Activated gamma-delta T cell treated with anti-CD3 and anti-CD28 coated beads, Interleukin-2, amount 50 U/mL, for 16 hours (primary cell): ENCODE data around the gene RXFP1.
"Not testable (repeated sequence)": the region's sequence is repeated elsewhere in the genome, so short reads cannot be mapped to it uniquely, and the experiment has no call there.

ENCODE experiments used
- DNase-seq: peaks from one replicate; pipeline ENCODE4 v3.0.0-alpha.2; 2020; ENCODE audit warnings: low read depth

The RXFP1 gene

GRCh38 chr4:158617956-158618355, 96.3 kb downstream of the RXFP1 start:
- DNase-seq: no peak

- DNase-seq: no peak
Observed at GRCh38 chr4:158621729-158622128, 100.0 kb downstream of the RXFP1 start.

DNA sequence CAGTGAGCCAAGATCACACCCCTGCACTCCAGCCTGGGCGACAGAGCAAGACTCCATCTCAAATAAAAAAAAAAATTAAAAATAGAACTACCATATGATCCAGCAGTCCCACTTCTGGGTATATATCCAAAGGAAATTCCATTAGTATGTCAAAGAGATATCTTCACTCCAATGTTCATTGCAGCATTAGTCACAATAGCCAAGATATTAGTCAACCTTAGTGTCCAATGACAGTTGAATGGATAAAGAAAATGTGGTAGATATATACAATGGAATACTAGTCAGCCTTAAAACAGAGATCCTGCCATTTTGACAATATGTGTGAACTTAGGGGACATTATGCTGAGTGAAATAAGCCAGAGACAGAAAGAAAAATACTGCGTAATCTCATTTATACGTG, 100.6 kb downstream of the RXFP1 start:
- DNase-seq: no peak

DNA sequence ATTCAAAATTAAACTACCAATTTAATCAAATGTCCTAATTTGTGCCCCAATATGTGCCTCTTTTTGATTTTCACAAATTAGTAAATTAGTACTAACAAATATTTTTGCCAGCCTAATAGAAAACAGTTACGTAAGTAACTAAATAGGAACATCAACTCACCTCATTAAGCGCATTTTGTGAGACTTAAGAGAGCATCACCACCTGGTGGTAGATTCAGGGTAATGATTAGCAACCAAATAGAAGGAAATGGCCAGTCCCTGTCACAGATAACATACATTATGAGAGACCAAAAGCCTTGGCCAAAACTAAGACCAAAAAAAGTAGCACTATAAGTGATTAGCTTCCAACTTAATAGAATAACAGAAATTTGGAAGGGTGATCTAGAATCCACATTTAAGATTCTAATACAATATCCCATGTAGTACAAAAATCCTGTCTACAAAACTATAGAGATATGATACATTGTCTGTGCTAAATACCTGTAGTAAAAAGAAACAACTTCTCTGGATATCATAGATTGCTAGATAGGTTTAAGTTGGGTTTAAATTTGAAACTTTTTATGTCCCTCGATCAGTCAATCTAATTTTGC, 103.3 kb downstream of the RXFP1 start:
- no peak for DNase-seq

GRCh38 chr4:158625544-158625943, 103.9 kb downstream of the RXFP1 start:
- no peak for DNase-seq

- DNase-seq: no peak
Observed at GRCh38 chr4:158630893-158631292, 109.2 kb downstream of the RXFP1 start.

DNA sequence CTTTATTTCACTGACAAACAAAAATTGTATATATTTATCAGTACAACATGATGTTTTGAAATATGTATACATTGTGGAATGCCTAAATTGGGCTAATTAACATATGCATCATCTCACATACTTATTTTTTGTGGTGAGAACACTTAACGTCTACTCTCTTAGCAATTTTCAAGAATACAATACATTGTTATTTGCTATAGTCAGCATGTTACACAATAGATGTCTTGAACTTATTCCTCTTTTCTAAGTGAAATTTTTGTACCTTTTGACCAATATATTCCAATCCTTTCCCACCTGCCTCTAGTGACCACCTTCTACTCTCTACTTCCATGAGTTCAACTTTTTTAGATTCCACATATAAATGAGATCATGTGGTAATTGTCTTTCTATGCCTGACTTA, 114.9 kb downstream of the RXFP1 start:
- no peak for DNase-seq

- DNase-seq: no peak
Observed at GRCh38 chr4:158644356-158644755, 122.7 kb downstream of the RXFP1 start.

DNA sequence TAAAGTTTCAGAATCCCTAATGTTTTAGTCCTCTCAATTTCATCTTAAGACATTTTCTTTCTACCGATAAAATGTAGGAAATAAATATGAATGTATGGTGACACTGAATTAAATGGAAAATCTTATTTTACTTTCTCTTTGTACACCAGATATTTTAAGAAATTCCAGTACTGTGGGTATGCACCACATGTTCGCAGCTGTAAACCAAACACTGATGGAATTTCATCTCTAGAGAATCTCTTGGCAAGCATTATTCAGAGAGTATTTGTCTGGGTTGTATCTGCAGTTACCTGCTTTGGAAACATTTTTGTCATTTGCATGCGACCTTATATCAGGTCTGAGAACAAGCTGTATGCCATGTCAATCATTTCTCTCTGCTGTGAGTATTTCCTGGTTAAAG, 123.1 kb downstream of the RXFP1 start:
- DNase-seq: no peak

DNA sequence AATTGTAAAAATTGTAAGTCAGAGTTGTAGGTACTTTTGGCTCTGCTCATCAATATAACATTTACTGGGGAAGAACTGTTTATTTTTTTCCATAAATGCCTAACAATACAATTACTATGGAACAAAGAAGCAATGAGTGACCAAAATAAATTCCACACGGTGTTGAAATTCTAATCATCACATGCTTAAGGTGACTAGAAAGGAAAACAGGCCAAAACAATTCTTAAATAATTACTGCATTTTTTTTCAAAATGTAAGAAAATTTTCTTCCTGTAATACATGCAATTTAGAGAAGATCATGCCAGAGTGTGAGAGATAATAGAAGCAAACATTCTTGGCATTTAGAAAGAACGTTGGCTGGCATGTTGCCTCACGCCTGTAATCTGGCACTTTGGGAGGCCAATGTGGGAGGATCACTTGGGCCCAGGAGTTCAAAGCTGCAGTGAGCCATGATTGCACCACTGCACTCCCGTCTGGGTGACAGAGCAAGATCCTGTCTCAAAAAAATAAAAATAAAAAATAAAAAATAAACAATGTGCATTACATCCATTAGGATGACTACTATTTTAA, 127.5 kb downstream of the RXFP1 start:
- no peak for DNase-seq

- no peak for DNase-seq
Observed at GRCh38 chr4:158652920-158653319, 131.2 kb downstream of the RXFP1 start.

DNA sequence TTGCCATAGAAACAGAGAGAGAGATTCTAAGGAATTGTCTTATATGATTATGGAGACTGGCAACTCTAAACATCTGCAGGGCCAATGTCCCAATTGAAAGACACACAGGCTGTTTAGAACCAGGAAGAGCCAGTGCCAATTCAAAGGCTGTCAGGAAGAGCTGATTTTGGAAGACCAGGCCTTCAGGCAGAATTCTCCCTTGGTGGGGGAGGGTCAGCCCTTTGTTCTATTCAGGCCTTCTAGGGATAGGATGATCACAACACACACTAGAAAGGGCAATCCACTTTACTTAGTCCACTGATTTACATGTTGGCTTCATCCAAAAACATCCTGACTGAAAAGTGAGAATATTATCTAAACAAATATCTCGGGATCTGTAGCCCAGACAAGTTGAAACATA, 134.8 kb downstream of the RXFP1 start:
- no peak for DNase-seq

DNA sequence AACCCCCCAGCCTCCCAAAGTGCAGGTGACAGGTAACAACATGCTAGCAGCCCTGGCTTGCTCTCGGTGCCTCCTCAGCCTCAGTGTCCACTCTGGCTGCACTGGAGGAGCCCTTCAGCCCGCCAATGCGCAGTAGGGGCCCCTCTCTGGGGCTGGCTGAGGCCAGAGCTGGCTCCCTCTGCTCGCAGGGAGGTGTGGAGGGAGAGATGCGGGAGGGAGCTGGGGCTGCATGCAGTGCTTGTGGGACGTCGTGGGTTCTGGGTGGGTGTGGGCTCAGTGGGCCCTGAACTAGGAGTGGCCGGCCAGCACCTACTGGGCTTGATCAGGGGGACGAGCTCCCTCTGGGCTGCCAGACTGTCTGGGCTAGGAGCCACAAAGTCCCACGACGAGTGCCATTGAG, 135.6 kb downstream of the RXFP1 start:
- DNase-seq: no peak

- DNase-seq: not testable (repeated sequence)
Observed at GRCh38 chr4:158663255-158663654, 141.6 kb downstream of the RXFP1 start.

GRCh38 chr4:158663707-158664625, 142.3 kb downstream of the RXFP1 start:
- DNase-seq: not testable (repeated sequence)

DNA sequence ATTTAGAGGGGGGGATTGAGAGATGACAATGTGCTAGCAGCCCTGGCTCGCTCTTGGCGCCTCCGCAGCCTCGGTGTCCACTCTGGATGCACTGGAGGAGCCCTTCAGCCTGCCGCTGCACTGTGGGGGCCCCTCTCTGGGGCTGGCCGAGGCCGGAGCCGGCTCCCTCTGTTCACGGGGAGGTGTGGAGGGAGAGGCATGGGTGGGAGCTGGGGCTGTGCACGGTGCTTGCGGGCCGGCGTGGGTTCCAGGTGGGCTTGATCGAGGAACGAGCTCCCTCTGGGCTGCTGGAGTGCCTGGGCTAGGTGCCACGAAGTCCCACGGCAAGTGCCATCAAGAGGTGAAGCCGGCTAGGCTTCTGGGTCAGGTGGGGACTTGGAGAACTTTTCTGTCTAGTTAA, 143.1 kb downstream of the RXFP1 start:
- no peak for DNase-seq

GRCh38 chr4:158666892-158667291, 145.2 kb downstream of the RXFP1 start:
- DNase-seq: no peak

- no peak for DNase-seq
Observed at GRCh38 chr4:158667651-158668198, 146.0 kb downstream of the RXFP1 start.

DNA sequence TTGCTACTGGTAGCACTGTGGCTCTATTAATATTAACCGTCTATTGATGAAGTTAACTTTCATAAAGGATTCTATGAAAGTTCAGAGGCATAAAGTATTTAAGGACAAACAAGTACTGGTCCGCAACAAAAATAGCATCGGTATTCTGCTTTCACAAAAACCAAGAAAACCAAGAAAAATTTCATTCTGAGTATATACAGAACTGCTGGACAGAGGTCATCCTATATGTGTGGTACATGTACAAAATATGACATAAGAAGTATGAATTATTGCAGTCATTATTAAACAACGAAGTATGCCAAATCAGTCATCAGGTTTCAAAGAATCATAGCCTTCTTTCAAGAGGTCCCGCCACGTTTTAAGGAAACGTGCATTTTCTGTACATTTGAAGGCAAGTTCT, 147.6 kb downstream of the RXFP1 start:
- no peak for DNase-seq

DNA sequence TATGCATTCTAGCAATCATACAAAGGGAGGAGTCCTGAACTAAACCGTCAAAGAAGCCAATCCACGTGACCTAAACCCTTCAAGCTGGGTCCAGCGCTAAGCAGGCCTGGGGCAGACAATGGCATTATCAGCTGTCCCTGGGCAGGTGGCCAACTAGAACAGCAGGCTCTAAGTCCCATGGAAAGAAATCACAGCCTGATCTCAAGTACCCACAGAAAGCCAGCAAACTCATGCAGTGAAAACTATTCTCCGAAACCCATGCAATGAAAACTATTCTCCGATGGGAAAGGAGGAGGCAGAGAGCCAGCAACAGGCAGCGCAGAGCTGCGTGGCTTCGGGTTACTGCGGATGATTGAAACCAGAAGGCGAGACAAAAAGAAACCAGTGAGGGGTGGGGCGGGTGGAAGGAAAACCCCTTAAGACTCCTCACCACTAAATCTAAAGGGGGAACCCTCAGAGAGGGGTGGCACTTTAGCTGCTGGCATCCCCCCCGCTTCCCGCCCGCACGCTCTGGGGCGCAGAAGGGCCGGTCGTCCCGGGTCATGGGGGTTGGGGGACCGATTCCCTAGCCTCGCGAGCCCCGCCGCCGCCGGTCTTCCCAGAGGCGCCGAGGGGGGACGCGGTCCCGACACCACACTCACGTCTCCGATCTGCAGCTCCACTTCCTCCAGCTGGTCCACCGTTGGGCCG, 149.4 kb downstream of the RXFP1 start:
- peak; percentile 45 for DNase-seq

GRCh38 chr4:158671665-158671914, 149.9 kb downstream of the RXFP1 start, which contains the start of gene C4orf46:
Gene C4orf46 (minus strand): TSS chr4:158671887. CDS start chr4:158671801, 86 bp downstream.
- DNase-seq: no peak
